Stimulated activated CD4-positive, alpha-beta T cell treated with anti-CD3 and anti-CD28 coated beads, TNF-alpha, amount 100 ng/mL, for 24 hours (primary cell): ENCODE measurements around the gene DNAJC13.

ENCODE experiments used
- DNase-seq, 3 experiments: peaks; one replicate each; pipeline ENCODE4 v3.0.0-alpha.2; 2020; ENCODE audit warnings: low read depth in 3 of 3

The DNAJC13 gene

GRCh38 chr3:132461544-132461943, 44.2 kb downstream of the DNAJC13 start:
- no peak for DNase-seq

- DNase-seq = no peak
Observed at GRCh38 chr3:132464066-132464465, 46.8 kb downstream of the DNAJC13 start.

GRCh38 chr3:132469326-132469725, 52.0 kb downstream of the DNAJC13 start:
- DNase-seq = no peak

- no peak for DNase-seq
Observed at GRCh38 chr3:132486099-132486498, 68.8 kb downstream of the DNAJC13 start.

- DNase-seq = no peak
Observed at GRCh38 chr3:132488151-132488550, 70.8 kb downstream of the DNAJC13 start.

GRCh38 chr3:132499071-132499470, 81.8 kb downstream of the DNAJC13 start:
- DNase-seq = no peak

- no peak for DNase-seq
Observed at GRCh38 chr3:132503559-132503958, 86.3 kb downstream of the DNAJC13 start.

GRCh38 chr3:132504375-132504933, 87.2 kb downstream of the DNAJC13 start:
- DNase-seq = no peak

- DNase-seq = no peak
Observed at GRCh38 chr3:132507657-132508056, 90.4 kb downstream of the DNAJC13 start.

- DNase-seq = no peak
Observed at GRCh38 chr3:132509096-132509495, 91.8 kb downstream of the DNAJC13 start.

- DNase-seq = no peak
Observed at GRCh38 chr3:132509506-132509905, 92.2 kb downstream of the DNAJC13 start.

- no peak for DNase-seq
Observed at GRCh38 chr3:132513057-132513456, 95.8 kb downstream of the DNAJC13 start.

GRCh38 chr3:132517311-132517710, 100.0 kb downstream of the DNAJC13 start:
- no peak for DNase-seq

- no peak for DNase-seq
Observed at GRCh38 chr3:132519914-132520313, 102.6 kb downstream of the DNAJC13 start.

GRCh38 chr3:132521901-132522300, 104.6 kb downstream of the DNAJC13 start:
- no peak for DNase-seq

- DNase-seq = no peak
Observed at GRCh38 chr3:132522353-132522752, 105.1 kb downstream of the DNAJC13 start.

GRCh38 chr3:132530624-132531023, 113.3 kb downstream of the DNAJC13 start:
- DNase-seq = no peak

- DNase-seq = peak; percentile 20 to 33 (median 31)
Observed at GRCh38 chr3:132535575-132536441, 118.5 kb downstream of the DNAJC13 start.

- DNase-seq = no peak
Observed at GRCh38 chr3:132536442-132537153, 119.3 kb downstream of the DNAJC13 start.

GRCh38 chr3:132537297-132537696, 120.0 kb downstream of the DNAJC13 start:
- no peak for DNase-seq

GRCh38 chr3:132538072-132538471, 120.8 kb downstream of the DNAJC13 start:
- DNase-seq = no peak

- no peak for DNase-seq
Observed at GRCh38 chr3:132539681-132540080, 122.4 kb downstream of the DNAJC13 start.

GRCh38 chr3:132542577-132542976, 125.3 kb downstream of the DNAJC13 start:
- DNase-seq = no peak
